ENCODE data around the gene GRXCR1.

GRXCR1 gene

DNA sequence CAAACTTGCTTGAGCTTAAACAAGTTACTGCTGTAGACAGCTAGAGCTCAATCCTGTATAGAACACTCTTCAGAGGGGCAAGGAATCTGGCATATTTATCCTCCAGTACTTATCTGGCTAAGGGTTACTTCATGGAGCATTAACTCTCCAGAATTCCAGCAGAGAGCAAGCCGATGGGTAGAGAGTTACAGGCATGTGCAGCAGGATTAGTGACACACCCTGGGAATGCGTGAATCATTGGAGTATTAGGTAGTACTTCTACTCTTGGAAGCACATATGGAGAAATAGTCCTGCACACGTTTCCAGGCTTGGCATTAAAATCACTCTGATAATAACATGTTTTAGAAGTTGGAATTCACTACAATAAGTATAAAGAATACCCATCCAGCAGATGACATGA is 35.4 kb downstream of the GRXCR1 start:
- DNase-seq (ENCODE audit: low read depth, low spot score): no peak

DNA sequence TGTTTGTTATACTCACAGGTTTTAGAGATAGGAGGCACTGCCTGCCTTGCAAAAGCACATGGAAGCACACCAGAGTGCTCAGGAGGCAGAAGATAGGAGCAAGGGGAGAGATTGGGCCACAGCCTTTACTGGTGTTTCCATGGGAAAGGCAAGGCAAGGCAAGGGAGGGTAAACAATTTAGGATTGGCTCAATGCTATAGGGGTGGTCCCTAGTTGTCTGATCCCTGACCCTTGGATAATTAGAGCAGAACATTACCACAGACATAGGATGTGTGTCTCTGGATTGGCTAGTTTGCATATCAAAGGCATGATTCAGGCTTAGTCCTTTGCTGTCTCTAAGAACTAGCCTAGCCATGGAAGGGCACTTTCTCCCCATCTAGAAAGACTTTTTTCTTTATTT is 36.1 kb downstream of the GRXCR1 start:
- no peak for DNase-seq (ENCODE audit: low read depth, low spot score)

- DNase-seq (ENCODE audit: low read depth, low spot score): no peak
Observed at GRCh38 chr4:42942216-42942615, 49.7 kb downstream of the GRXCR1 start.

DNA sequence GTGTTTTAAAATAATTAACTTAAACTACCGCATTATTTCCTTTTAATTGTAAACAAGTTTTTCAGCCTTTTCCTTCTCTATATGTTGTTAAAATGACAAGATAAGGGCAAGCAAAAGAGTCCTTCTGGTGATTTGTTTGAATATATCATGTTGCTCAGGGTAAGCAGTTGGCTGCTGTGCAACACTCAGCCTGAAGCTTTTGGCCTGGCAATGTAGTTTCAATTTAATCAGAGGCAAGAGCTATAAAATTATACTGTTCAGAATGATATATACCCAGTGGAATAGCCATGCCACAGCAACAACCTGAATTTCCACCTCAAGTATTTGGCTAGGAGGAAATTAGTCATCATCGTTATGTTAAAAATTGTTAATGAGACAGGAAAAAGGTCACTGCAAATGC is 53.4 kb downstream of the GRXCR1 start:
- DNase-seq (ENCODE audit: low read depth, low spot score): no peak

GRCh38 chr4:42953321-42953720 is 60.8 kb downstream of the GRXCR1 start:
- DNase-seq (ENCODE audit: low read depth, low spot score): no peak

DNA sequence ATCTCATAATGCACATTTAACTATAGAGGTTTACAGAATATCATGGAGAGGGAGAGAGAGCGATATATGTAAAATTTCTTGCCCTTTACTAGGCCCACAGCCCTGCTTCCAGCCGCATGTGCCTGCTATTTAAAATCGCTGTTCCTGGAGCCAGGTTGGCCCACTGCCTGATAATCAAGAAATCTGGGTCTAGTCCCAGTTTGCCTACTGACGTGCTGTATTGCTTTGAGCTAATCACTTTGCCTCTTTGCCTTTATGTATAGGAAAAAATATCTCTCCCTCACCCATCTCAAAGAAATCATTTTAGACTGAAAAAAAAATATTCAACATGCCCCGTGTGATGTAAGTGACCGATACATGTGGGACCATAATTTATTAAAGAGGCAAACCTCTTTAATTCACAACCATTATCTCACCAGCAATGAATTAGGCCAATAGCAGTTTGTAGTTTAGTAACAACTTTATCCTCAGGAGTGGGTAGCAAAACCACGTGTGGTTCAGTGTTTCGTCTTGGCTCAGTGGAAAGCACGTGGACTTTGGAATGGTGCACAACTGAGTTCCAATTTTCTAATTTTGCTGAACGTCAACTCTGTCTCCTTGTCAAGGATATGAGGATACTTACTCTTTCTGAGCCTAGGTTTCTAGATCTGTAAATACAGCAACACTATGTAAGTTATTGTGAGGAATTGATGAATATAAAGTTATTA is 62.6 kb downstream of the GRXCR1 start:
- no peak for DNase-seq (ENCODE audit: low read depth, low spot score)

GRCh38 chr4:42955746-42956505 is 63.4 kb downstream of the GRXCR1 start:
- DNase-seq (ENCODE audit: low read depth, low spot score): no peak

- DNase-seq (ENCODE audit: low read depth, low spot score): no peak
Observed at GRCh38 chr4:42965326-42965725, 72.8 kb downstream of the GRXCR1 start.

- DNase-seq (ENCODE audit: low read depth, low spot score): no peak
Observed at GRCh38 chr4:42985976-42986375, 93.5 kb downstream of the GRXCR1 start.

- DNase-seq (ENCODE audit: low read depth, low spot score): no peak
Observed at GRCh38 chr4:42995343-42995944, 102.9 kb downstream of the GRXCR1 start.

GRCh38 chr4:43008793-43009192 is 116.3 kb downstream of the GRXCR1 start:
- no peak for DNase-seq (ENCODE audit: low read depth, low spot score)

GRCh38 chr4:43014256-43014655 is 121.7 kb downstream of the GRXCR1 start:
- no peak for DNase-seq (ENCODE audit: low read depth, low spot score)

- no peak for DNase-seq (ENCODE audit: low read depth, low spot score)
Observed at GRCh38 chr4:43041632-43042031, 149.1 kb downstream of the GRXCR1 start.

GRCh38 chr4:43047058-43047457 is 154.5 kb downstream of the GRXCR1 start:
- no peak for DNase-seq (ENCODE audit: low read depth, low spot score)

GRCh38 chr4:43048570-43048969 is 156.1 kb downstream of the GRXCR1 start:
- DNase-seq (ENCODE audit: low read depth, low spot score): no peak

DNA sequence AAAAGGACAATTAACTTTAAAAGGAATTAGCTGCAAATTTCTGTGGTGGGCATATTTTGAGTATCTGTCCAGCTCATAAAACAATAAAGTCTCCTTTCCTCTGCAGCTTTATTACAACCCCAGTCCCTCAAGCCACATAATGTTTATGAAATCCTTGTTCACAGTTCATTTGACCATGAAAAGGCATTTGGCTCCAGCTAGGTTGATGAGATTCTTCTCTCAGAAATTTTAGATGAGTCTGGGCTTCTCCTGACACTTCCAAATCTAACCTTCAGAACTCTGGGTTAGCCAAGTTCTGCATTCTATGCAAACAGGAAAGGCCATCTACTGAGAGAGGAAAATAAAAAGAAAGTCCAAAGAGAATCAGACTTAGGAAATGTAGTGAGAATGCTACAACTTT is 156.8 kb downstream of the GRXCR1 start:
- DNase-seq (ENCODE audit: low read depth, low spot score): no peak

DNA sequence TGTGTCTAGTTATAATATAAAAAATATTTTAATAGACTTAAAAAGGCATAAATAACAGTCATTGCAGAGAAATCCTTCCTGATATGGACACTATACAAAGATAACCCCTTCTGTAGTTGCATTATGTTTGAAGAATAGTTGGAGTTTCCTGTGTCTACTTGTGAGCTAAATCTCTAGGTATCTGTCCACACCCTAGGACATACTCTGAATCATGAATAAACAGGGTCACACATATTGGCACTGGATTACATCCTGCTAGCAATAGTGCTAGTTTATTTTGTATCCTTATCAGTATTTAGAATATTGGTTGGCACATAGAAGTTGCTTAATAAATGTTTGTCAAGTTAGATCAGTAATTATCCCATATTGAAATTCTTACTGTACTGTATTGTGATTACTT is 173.9 kb downstream of the GRXCR1 start:
- DNase-seq (ENCODE audit: low read depth, low spot score): no peak

- no peak for DNase-seq (ENCODE audit: low read depth, low spot score)
Observed at GRCh38 chr4:43071069-43071468, 178.6 kb downstream of the GRXCR1 start.

Measured in brain pericyte (primary cell).